GM12865 (cell line): ENCODE measurements around the gene TRNT1.
A peak's percentile ranks its signal among the peaks of the same experiment; 100 is the strongest.

Source experiments
- DNase-seq: peaks from one replicate; pipeline ENCODE4 v3.0.0; 2010; ENCODE audit warnings: low read depth
- H3K4me3 ChIP-seq: 2 replicates; pipeline ENCODE4 v1.5.1; 2011; ENCODE audit warnings: mild to moderate bottlenecking, low read depth, low read length, control low read depth
- CTCF ChIP-seq: IDR thresholded peaks from 2 replicates; pipeline ENCODE4 v1.5.1; 2011; ENCODE audit warnings: low read length, control low read depth, low read depth, inconsistent platforms; ENCODE audit not compliant: insufficient read depth; ENCODE audit errors: missing control alignments

Gene TRNT1

GRCh38 chr3:3102751-3103150, 24.0 kb upstream of the TRNT1 start:
- no peak overlapping the region for H3K4me3 ChIP-seq
- TF ChIP-seq CTCF: no peak
- DNase-seq: no peak

- no peak for TF ChIP-seq CTCF
- no peak for DNase-seq
Measured at GRCh38 chr3:3105246-3105645, 21.5 kb upstream of the TRNT1 start.

GRCh38 chr3:3105815-3106214, 20.9 kb upstream of the TRNT1 start:
- H3K4me3 ChIP-seq: no peak overlapping the region
- no peak for DNase-seq
- no peak for TF ChIP-seq CTCF

More at GRCh38 chr3:3105246-3105645, 21.5 kb upstream of the TRNT1 start:
- H3K4me3 ChIP-seq: no peak overlapping the region

- TF ChIP-seq CTCF: no peak
- H3K4me3 ChIP-seq: no peak overlapping the region
- DNase-seq: no peak
Measured at GRCh38 chr3:3107181-3107580, 19.6 kb upstream of the TRNT1 start.

- no peak overlapping the region for H3K4me3 ChIP-seq
- DNase-seq: no peak
- no peak for TF ChIP-seq CTCF
Measured at GRCh38 chr3:3107858-3108257, 18.9 kb upstream of the TRNT1 start.

DNA sequence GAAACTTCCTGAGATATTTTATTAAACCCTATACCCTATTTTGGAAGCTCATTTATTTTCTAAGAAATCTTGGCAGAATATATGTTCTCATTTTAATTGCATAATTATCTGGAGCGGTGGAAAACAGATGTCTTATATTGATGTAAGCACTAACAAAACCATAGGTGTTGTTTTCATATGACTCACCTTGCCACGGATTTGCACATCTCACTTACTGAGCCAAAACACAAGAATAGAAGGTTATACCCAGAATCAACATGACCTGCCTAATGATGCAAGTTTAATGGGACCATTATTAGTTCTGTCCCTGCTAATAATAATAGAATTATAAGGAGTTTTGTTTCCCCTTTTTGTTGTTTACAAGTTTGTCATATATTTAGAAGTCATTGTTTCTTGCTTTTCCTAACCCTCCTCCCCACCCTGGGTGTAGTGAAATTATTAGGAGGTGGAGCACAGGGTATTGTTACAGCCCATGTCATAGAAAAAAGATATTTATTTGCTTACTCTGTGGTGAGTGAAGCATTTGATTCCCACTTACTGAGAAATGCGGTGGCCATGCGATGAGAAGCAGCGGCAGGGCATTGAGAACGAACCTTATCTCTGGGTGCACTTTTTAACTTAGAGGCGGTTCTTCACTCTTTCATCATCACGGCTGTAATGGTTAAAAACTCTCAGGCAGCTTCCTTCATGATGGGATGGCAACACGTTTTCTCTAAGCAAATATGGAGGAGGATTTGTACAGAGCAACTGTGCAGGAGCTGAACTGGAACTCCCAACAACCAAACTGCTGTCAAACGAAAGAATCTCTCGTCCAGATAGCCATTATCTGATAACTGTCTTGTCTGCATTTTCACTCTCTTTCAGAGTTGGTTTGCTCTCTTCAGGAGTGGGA, 17.1 kb upstream of the TRNT1 start:
- DNase-seq: peak; percentile 41
- H3K4me3 ChIP-seq: no peak overlapping the region
- TF ChIP-seq CTCF: no peak

GRCh38 chr3:3110299-3110630, 16.5 kb upstream of the TRNT1 start, which contains the start of gene IL5RA:
IL5RA (minus strand) TSS chr3:3110374; CDS start chr3:3104984, 5,390 bp downstream.
- no peak for TF ChIP-seq CTCF
- DNase-seq: peak; percentile 35
- H3K4me3 ChIP-seq: no peak within 1 kb of the TSS
